Measurements from ENCODE around the gene MXD4.
"Not testable (repeated sequence)": the region's sequence is repeated elsewhere in the genome, so short reads cannot be mapped to it uniquely, and the experiment has no call there.

Gene MXD4

DNA sequence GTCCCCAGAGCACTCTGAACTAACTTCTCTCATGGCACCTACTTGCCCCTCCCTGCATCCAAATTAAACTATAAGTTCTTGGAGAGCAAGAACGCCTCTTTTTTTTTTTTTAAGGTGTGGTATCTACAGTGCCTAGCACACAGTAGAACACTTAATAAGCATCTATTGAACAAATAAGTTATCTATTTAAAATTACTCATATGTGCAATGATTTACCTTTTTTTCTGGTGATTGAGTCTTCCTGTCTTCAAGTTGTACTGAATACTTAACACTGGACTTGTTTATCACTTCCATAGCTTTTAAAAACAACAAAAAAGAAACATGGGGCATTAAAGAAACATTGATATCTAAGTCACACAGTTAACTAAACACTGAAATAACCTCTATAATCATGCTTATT, 49.1 kb downstream of the MXD4 start:
- intact Hi-C loops (cut with DNase I): no loop called here
- DNase-seq: no peak

DNA sequence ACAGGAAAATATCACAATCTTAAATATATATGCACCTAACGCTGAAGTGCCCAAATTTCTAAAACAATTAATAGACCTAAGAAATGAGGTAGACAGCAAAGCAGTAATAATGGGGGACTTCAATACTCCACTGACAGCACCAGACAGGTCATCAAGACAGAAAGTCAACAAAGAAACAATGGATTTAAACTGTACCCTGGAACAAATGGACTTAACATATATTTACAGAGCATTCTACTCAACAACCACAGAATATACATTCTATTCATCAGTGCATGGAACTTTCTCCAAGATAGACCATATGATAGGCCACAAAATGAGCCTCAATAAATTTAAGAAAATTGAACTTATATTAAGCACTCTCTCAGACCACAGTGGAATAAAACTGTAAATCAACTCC, 59.1 kb downstream of the MXD4 start:
- intact Hi-C loops (cut with DNase I); DNase-seq: not testable (repeated sequence)

All from head of caudate nucleus (tissue), 42 donors.